ENCODE data around the gene AGAP1.

DNA sequence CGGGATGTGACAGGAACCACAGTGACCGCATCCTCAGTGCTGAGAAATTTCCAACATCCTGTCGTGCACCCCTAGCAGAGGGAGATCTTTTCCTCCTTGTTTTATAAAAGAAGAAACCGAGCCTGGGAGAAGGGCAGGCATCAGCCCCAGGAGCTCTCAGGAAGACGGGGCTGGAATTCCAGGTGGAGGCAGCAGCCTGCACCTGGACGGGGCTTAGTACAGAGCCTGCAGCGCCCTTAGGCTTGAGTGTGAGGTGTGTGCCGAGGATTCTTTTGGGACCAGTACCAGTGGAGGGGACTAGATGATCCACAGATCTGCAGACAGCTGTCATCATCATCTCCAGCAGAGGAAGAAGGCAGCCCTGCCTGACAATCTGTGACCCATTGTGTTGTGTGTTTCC, 525.6 kb downstream of the AGAP1 start:
- no peak for TF ChIP-seq EZH2 (IDR thresholded peaks at IDR 0.05; ENCODE audit: borderline replicate concordance, low read depth, low read length, severe bottlenecking)
- TF ChIP-seq, protein P1, sequence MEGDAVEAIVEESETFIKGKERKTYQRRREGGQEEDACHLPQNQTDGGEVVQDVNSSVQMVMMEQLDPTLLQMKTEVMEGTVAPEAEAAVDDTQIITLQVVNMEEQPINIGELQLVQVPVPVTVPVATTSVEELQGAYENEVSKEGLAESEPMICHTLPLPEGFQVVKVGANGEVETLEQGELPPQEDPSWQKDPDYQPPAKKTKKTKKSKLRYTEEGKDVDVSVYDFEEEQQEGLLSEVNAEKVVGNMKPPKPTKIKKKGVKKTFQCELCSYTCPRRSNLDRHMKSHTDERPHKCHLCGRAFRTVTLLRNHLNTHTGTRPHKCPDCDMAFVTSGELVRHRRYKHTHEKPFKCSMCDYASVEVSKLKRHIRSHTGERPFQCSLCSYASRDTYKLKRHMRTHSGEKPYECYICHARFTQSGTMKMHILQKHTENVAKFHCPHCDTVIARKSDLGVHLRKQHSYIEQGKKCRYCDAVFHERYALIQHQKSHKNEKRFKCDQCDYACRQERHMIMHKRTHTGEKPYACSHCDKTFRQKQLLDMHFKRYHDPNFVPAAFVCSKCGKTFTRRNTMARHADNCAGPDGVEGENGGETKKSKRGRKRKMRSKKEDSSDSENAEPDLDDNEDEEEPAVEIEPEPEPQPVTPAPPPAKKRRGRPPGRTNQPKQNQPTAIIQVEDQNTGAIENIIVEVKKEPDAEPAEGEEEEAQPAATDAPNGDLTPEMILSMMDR (IDR thresholded peaks at IDR 0.05; ENCODE audit: extremely low read depth in 1 of 2, insufficient read depth in 1 of 2, low read depth in 1 of 2, low read length in 2 of 2) = no peak

All from endothelial cell of umbilical vein (primary cell).